ENCODE results near the gene SLC37A3.

GRCh38 chr7:140345426-140345825 is 52.9 kb downstream of the SLC37A3 start:
- TF ChIP-seq CTCF (IDR thresholded peaks at IDR 0.05) = no peak
- TF ChIP-seq POLR2A (IDR thresholded peaks at IDR 0.05) = no peak

Measured in uterus (tissue), 2 donors.